HG02610 (cell line): ENCODE data around the gene CCDC136.

Source experiments
- ATAC-seq: cut with Tn5 transposase; IDR thresholded peaks from one replicate; pipeline ENCODE4 v1.9.1; 2021; ENCODE audit warnings: mild to moderate bottlenecking, moderate library complexity; ENCODE audit not compliant: unreplicated experiment

CCDC136 gene

DNA sequence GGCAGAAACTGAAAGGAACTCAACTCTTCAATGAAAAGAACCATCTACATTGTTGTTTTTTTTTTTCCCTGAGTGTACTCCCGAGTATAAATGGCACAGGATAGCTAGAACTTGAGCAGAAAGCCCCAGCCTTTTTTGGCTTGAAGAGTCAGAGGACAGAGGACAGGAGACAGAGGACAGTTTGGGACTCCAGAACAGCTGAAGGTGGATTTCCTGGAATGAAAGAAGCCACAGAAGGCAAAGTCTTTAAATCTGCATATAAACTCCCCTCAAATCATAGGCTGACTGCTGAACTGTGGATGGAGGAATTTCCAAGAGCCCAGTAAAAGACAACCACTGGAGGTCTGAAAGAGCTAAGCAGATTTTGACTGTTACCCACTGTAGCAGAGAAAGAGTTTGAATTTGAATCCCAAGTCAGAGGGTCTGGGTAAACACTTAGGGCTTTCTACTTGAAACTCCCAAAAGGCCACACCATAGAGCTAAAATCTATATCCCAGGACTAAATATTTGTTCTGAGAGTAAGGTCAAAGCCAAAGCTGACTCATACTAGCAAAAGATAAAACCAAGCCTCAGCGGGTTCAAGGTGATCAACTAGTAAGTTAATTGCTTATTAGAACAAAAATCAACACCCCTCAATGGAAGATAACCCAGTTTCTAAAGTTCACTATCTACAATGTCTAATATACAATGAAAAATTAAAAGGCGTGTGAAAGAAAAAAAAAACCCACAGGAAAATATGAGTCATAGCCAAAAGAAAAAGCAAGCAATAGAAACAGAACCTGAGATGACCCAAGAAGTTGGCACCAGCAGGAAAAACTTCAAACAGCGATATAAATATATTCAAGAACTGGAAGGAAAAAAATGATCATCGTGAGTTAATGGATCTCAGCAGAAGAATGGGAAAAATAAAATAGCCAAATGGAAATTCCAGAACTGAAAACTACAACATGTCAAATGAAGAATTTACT, 14.3 kb upstream of the CCDC136 start:
- ATAC-seq = no peak

DNA sequence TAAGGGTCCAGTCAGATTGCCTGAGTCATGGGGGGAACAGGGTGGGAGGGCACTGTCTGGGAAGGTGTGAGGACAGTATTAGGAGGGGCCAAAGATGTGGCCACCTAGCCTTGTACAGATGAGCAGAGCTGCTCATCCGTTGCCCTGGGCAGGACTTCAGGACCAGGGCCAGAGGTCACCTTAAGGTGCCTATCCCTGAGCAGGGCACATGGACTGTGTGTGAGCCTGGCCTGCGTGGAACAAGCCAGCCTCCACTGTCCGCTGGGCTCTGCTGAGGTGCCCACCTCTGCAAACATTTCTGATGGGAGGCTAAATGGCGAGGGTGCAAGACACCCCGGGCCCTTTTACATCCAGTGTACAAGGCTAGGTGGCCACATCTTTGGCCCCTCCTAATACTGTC, 12.8 kb upstream of the CCDC136 start:
- no peak for ATAC-seq

DNA sequence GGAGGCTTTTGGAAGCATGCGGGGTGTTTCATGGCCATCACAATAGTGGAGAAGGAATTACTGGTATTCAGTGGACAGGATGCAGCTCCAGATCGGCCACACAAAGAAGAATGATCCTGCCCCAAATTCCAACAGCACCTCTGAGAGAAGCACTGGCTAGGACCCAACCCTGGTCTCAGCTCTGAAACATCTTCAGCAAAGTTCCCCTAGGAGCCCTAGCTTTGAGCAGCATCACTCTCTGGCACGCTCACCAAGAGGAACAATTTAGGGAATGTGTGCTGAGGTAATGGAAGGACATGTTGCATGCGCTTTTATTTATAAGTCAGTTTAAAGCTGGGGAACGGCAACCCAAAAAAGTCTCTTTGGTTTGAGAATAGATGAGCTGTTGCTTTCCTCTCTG, 10.6 kb upstream of the CCDC136 start:
- ATAC-seq = no peak

DNA sequence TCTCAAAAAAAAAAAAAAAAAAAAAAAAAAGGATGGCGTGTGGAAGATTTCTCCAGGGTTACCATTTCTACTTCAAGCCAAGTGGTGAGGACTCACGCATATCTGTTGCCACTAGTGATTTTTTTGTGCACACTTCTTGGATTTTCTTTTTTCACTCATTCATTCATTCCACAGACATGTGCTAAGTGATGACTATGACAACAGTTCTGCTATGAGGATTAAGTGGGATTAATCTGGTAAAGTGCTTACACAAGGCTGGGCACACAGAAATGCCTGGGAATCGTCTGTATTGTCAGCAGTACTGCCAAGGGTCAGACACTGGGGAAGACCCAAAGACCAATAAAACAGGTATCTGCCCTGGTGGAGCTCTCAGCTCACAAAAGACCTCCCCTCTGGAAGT, 9.9 kb upstream of the CCDC136 start:
- no peak for ATAC-seq

DNA sequence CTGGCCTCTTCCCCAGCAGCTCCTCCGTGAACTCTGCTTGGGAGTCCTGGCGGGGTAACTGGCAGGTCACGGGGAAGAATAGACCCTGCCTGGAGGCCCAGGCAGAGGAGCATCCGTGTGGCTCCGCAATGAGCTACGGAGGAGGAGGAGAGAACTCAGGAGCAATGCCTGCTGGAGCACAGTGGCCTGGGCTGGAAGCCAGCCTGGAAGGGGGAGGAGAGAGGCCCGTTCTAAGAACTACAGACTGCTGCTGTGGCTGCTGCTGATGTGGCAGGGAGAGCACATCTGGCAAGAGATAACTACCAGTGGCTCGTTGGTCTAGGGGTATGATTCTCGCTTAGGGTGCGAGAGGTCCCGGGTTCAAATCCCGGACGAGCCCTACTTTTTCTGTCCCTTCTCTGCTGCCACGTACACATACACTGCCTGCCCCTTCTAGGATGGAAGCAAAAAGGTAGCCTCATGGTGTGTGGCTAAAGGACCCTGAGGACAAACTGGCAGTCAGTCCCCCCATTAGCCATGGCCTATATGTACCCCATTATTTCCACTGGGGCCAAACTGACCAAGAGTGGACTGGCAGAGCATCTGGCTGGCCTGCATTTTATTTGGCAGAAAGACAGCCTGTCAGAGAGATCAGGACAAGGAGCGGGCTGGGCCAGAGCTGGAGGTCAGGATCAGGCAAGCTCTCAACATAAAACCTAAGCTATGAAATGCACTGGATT, 8.5 kb upstream of the CCDC136 start:
- no peak for ATAC-seq

DNA sequence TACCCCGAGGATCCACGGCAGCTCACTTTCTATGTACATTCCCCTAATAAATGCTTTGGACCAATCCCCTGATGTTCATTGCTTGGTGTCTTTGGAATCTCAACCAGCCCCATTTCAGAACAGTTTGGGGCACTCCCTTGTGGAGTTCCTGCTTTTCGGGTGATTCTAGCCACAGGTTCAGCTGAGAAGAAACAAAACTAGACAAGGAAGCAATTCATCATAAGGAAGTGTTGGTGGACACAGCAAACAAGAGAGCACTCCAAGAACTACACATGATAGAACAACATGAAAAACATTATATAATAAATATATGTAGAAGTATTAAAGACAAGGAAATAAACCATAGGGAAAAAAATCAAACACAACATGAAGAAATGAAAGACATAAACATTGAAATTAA, 6.0 kb upstream of the CCDC136 start:
- ATAC-seq = no peak

DNA sequence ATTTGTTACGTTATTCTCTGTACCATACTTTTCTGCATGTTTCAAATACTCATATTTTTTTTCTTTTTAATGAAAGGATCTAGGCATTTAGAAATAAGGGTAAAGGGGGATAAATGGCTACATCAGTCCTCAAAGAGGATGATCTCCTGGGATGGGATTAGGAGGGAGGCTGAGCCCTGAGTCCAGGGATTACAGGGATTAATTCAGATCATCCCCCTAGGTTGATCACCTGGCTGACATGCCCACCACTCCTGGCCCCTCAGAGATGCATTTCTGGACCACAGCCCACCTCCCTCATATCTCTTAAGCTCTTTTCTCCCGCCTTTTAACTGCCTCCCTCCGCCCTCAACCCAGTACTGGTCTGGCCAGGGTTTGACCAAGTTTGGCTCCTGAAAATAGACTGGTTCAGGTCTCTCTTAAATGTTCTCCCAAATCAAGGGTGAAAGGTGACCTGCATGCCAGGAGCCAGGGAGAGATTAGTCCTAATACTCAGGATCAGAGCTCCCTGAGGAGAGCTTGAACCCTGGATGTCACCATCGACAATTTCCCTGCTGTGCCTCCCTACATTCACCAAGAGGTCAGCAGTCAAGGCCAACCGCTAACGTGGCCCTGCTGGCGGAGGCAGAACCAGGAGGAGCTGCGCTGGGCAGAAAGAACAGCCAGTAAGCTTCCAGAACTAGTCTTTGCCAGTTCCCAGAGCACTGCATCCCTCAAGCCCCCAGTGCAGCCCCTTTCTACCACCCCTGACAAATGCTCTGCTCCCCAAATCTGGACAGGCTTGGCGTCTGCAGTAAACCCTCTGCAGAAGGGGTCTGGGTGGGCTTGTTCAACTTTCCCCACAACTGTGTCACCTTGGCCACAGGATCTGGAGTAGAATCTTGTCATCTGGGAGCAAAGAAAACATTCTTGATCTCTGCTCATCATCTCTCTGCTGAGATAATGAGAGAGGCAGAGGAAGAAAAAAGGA, 3.0 kb upstream of the CCDC136 start:
- no peak for ATAC-seq

DNA sequence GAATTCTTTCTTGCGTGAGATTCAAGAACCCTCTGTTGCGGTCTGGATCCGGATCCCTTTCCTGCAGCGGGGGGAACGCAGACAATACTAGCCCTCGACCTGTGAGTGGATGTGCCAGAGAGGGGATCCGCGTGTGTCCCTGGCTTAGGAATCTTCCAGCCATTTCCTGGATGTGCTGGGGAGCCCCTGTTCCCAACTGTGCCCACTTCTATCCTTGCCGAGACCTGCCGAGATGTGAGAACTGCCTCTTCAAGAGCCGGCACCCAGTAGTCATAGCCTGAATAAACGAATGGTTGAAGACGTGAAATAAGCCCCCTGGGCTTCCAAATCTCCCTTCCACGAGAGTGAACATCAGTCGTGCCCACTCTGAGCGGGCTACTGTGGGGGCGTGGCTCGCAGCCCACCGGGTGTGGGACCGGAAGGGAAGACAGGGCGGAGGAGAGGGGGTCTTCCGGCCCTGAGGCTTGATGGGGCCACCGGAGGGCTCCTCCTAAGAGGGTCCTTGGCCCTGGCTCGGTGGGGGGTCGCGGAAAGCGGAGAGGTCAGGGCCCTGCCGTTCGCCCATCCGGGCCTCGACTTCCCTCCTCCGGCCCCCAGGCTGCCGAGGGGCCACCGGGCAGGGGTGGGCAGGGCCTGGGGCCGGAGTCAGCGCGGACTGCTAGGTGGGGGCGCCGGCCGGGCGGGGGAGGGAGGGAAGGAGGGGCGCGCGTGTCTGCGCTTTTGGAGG, 1.3 kb upstream of the CCDC136 start:
- ATAC-seq = peak; percentile 7

DNA sequence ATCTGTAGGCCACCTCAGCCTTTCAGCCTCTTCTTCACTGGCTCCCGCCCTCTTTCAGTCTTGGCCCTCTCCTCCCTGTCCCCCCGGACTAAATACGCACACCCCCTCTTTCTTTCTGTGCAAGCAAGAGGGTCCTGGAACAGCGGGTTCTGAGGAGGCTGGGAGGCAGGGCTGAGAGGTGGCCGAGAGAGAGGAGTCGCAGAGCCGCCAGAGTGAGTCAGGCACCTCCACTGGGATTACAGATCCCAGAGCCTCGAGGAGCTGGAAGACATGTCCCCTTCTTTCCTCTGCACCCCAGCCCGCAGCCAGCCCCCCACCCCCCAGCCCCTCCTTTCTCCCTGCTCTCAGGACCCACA, 182 bp downstream of the CCDC136 start:
- no peak for ATAC-seq

DNA sequence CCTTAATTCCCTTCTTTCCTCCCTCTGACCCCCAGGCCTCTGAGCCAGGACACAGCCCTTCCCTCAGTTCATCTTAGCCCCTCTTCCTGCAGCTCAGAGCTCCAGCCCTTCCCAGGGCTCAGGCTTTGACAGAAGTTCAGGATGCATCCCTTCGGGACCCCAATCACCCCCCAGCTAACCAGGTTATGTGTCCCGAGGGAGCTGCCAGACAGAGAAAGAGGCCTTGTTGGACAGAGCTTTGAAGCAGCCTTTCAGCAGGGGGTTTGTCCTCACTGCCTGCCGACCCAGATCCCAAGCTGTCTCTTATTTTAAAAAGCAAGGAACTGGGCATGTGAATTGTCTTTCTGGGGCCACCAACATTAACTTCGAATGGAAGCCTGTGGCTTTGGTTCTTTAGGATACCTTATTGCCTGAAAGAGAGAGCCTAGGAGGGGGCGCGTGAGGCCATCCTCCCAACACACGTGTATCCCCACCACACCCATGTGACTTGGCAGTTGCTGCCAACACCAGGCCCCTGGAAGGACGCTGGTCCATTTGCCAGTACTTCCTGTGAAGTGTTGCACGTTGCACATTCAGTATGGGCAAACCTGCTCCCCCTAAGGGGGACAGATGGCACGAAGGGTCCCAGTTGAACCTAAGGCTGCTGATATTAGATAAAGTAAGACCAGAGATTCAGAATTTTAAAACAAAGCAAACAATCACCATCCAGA, 858 bp downstream of the CCDC136 start:
- ATAC-seq = no peak

DNA sequence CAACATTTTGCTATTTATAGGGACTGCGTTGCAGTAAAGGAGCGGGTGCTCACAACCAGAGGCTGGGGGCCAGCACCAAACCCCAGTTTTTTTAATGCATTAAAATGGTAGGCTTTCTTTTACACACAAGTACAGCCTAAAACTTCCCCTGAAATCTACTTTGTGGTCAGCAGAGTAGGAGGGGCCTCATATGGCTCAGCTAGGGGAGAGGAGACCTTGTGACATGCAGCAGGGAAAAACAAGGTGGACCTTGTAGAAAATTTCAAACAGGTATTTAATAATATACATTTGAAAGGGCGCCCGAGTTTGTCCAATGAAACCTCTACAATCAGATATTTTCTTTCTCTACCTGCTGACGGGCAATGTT, 1.4 kb downstream of the CCDC136 start:
- no peak for ATAC-seq

DNA sequence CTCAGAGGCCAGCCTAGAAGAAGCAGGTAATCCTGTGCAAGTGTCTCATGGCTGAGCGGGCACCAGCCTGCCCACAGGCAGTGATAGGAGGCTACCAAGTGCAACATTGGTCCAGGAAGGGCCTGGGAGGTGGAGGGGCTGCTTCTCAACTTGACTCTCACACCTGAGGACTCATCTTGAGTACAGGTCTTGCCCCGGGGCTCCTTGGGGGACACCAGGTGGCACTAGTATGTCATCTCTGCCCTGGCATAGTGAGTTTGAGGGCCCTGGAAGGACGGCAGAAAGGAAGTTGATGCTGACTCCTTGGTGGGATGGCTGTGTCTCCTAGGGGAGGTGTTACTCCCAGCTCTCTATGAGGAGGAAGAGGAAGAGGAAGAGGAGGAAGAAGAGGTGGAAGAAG, 2.3 kb downstream of the CCDC136 start:
- no peak for ATAC-seq

DNA sequence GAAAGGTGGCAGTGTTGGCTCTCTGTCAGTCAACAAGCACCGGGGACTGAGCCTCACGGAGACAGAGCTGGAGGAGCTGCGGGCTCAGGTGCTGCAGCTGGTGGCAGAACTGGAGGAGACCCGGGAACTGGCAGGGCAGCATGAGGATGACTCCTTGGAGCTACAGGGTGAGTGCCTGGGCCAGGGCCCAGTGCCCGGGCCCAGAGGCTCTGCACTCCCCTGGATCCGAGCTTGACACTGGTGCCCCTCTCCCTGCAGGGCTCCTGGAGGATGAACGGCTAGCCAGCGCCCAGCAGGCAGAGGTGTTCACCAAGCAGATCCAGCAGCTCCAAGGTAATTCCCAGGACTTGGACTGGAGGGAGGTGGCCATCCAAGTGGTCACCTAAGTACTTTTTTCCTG, 2.7 kb downstream of the CCDC136 start:
- no peak for ATAC-seq

DNA sequence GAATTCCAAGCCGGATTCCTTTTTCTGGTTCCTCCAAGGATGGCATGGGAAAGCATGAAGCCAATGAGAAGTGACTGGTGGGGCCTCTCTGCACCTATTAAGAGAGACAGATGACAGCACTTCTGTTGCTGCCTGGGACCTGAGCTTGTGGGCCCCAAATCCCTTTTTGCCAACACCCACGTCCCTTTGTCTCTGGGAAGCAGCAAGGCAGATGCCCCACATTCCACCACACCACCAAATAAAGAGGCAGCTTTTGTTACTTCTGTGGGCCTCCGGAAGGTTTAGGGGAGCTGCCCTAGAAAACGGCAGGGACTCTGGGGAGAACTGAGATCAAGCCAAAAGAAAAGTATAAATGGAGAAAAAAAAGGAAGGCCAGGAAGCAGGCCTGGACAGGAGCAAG, 3.4 kb downstream of the CCDC136 start:
- no peak for ATAC-seq

DNA sequence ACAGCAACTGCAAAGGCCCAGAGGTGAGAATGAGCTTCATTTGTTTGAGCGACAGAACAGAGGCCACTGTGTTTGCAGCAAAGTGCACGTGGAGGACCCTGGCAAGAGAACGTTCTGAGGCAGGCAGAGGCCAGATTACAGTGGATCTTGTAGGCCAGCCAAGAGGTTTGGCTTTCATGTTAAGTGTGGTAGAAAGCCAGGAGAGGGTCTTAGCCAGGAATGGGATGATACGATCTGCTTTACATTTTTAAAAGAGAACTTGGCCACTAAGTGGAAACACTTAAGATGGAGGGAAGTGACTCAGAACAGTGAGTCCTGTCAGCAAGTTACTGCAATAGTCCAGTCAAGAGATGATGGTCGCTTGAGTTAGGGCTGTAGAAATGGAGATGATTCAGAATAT, 4.6 kb downstream of the CCDC136 start:
- ATAC-seq = no peak

DNA sequence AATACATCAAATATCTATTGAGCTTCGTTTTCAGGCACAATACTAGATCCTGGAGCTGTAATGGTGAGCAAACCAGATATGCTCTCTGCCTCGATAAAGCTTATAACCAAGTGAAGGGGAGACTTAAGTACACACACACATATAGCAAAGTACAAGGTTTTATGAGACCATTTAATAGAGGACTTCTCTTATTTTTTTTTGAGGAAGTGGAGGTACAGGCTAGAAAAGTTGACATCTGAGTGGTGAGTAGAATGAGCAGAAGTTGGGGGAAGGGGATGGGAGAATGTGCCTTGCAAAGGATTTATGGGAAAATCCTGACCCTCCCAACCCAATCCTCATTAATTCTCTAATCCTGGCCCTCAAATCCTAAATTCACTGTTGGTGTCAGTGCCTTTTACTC, 7.7 kb downstream of the CCDC136 start:
- ATAC-seq = no peak

DNA sequence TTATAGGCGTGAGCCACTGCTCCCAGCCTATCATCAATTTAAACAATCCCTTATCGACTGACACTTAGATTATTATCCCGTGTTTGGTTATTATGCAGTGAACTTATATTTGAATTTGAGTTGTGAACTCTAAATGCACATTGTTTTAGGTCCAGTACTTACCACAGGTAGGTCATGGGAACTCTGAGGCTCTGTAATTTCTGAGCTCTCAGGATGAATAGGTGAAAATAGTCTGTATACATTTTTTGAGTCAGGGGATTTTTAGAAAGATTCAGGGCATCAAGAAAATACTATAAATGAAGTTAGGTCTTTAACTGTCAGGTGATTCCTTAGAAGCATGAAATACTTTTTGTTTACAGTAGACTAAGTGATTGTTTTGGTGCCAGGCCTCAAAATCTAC, 8.8 kb downstream of the CCDC136 start:
- ATAC-seq = peak; percentile 65

DNA sequence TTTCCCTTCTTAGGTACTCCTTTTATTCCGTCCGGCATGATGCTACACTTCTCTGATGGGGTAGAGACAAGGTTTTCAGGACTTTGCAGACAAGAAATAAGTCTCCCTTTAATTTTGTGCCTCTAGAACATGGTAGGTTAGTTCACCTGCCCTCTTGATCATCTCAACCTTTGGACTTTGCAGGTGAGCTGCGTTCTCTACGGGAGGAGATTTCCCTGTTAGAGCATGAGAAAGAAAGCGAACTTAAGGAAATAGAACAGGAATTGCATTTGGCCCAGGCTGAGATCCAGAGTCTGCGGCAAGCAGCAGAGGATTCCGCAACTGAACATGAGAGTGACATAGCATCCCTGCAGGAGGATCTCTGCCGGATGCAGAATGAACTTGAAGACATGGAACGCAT, 9.2 kb downstream of the CCDC136 start:
- ATAC-seq = no peak

DNA sequence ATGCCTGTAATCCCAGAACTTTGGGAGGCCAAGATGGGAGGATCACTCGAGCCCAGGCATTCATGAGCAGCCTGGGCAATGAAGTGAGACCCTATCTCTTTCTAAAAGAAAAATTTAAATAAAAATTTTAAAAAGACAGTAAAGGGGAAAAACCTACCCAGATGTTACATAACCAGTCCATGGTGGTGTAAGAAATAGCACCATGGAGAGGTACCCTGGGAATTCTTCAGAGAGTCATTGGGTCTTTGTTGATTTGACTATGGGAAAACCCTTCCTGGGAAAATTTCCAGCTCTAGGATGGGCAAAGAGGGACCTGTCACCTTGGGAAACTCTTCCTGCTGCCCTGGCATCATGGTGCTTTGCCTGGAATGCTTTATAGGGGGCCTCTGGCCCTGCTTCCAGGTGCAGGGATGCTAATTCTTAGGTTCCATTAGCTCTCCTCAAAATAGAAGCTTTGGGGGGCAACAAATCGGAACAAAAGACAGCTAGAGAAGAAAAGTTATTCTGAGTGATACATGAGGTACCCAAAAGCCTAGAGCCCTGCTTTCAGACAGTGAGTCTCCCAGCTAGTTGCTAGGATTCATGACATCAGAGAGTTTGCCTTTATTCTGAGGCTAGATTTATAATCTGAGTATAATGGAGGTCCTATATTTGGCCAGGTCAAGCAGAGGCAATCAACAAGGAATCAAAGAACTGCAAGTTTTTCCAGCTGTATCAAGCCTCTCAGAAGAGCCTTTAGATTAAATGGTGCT, 10.1 kb downstream of the CCDC136 start:
- ATAC-seq = no peak
